HFFc6 (cell line): ENCODE results near the gene FYTTD1. TPM values are rescaled to one million over a fixed set of nuclear protein-coding genes. Genes with fewer than 3 reads are reported as not detected.

Experiments
- DNase-seq: peaks from one replicate; pipeline ENCODE4 v3.0.0-alpha.2; 2018
- H3K27ac Mint-ChIP-seq: 2 replicates; pipeline ENCODE4 v1.8.0; 2020; ENCODE audit warnings: mild to moderate bottlenecking, mixed read lengths
- H3K27me3 Mint-ChIP-seq: 2 replicates; pipeline ENCODE4 v1.8.0; 2021; ENCODE audit warnings: mild to moderate bottlenecking, moderate library complexity, mixed read lengths; ENCODE audit not compliant: insufficient read depth
- H3K36me3 Mint-ChIP-seq: 2 replicates; pipeline ENCODE4 v1.8.0; 2021; ENCODE audit warnings: low read depth, mixed read lengths
- H3K4me1 Mint-ChIP-seq: 2 replicates; pipeline ENCODE4 v1.8.0; 2020; ENCODE audit warnings: low read depth, mixed read lengths
- H3K4me3 Mint-ChIP-seq: 2 replicates; pipeline ENCODE4 v1.8.0; 2020; ENCODE audit warnings: mild to moderate bottlenecking, moderate library complexity, mixed read lengths
- H3K9me3 Mint-ChIP-seq: 2 replicates; pipeline ENCODE4 v1.8.0; 2020; ENCODE audit warnings: mild to moderate bottlenecking, mixed read lengths
- CTCF ChIP-seq: fragments of 200-600 bp; sonication (generic); IDR thresholded peaks from 2 replicates; pipeline ENCODE4 v1.5.0; 2021; ENCODE audit warnings: antibody characterized with exemption, mild to moderate bottlenecking
- total RNA-seq, 6 experiments: library from RNA; stranded (reverse); fragmentation: NEBNext Ultra II Directional; extraction: Animal tissue kit (Norgen Biotek cat#: 25700); gene quantifications; 2 replicates in 1 of 6; 3 replicates in 5 of 6; pipeline ENCODE4 v1.2.3, GENCODE V29; 2021

Gene FYTTD1
- total RNA-seq, 6 experiments from 2014 or later = 53.3 to 71.7 (median 60.9) TPM

- TF ChIP-seq CTCF = no peak
- Mint-ChIP-seq H3K36me3 (peaks cover 6% of the 10 kb centered on the region; the same call in 1 of the 2 replicates), H3K4me1 (peaks cover 28% of the 10 kb centered on the region), H3K9me3 (no peaks in the 10 kb centered on the region), H3K27me3 (no peaks in the 10 kb centered on the region), H3K27ac (no peak overlapping the region), H3K4me3 (no peak overlapping the region)
- no peak for DNase-seq
Observed at GRCh38 chr3:197758512-197758911, 8.8 kb downstream of the FYTTD1 start.

- Mint-ChIP-seq H3K27ac (no peak overlapping the region), H3K9me3 (no peaks in the 10 kb centered on the region), H3K27me3 (no peaks in the 10 kb centered on the region), H3K36me3 (peaks cover 7% of the 10 kb centered on the region), H3K4me1 (peaks cover under 1% of the 10 kb centered on the region; the same call in 1 of the 2 replicates), H3K4me3 (no peak overlapping the region)
- no peak for DNase-seq
- TF ChIP-seq CTCF = no peak
Observed at GRCh38 chr3:197761784-197762183, 12.1 kb downstream of the FYTTD1 start.

GRCh38 chr3:197775317-197775716 lies 25.6 kb downstream of the FYTTD1 start:
- Mint-ChIP-seq H3K27ac (no peak overlapping the region), H3K36me3 (peaks cover 40% of the 10 kb centered on the region; the same call in 1 of the 2 replicates)

GRCh38 chr3:197782230-197782629 lies 32.5 kb downstream of the FYTTD1 start:
- H3K4me1 Mint-ChIP-seq = no peaks in the 10 kb centered on the region
- H3K9me3 Mint-ChIP-seq = no peaks in the 10 kb centered on the region
- H3K27me3 Mint-ChIP-seq = no peaks in the 10 kb centered on the region
- peaks cover 20% of the 10 kb centered on the region; the same call in 1 of the 2 replicates for H3K36me3 Mint-ChIP-seq
- no peak for DNase-seq
- no peak overlapping the region for H3K4me3 Mint-ChIP-seq
- no peak overlapping the region for H3K27ac Mint-ChIP-seq
- no peak for TF ChIP-seq CTCF

More at GRCh38 chr3:197775317-197775716, 25.6 kb downstream of the FYTTD1 start:
- no peaks in the 10 kb centered on the region for H3K4me1 Mint-ChIP-seq
- no peak for DNase-seq
- no peaks in the 10 kb centered on the region for H3K9me3 Mint-ChIP-seq
- no peak overlapping the region for H3K4me3 Mint-ChIP-seq
- no peak for TF ChIP-seq CTCF
- H3K27me3 Mint-ChIP-seq = no peaks in the 10 kb centered on the region

- TF ChIP-seq CTCF = no peak
- no peak overlapping the region; the same call in 1 of the 2 replicates for H3K27ac Mint-ChIP-seq
- H3K36me3 Mint-ChIP-seq = peaks cover 9% of the 10 kb centered on the region; the same call in 1 of the 2 replicates
- H3K27me3 Mint-ChIP-seq = no peaks in the 10 kb centered on the region
- no peaks in the 10 kb centered on the region for H3K9me3 Mint-ChIP-seq
- DNase-seq = no peak
- no peak overlapping the region for H3K4me3 Mint-ChIP-seq
- H3K4me1 Mint-ChIP-seq = no peaks in the 10 kb centered on the region
Observed at GRCh38 chr3:197784019-197784585, 34.4 kb downstream of the FYTTD1 start.
